ENCODE data around the gene ADTRP.

The ADTRP gene

DNA sequence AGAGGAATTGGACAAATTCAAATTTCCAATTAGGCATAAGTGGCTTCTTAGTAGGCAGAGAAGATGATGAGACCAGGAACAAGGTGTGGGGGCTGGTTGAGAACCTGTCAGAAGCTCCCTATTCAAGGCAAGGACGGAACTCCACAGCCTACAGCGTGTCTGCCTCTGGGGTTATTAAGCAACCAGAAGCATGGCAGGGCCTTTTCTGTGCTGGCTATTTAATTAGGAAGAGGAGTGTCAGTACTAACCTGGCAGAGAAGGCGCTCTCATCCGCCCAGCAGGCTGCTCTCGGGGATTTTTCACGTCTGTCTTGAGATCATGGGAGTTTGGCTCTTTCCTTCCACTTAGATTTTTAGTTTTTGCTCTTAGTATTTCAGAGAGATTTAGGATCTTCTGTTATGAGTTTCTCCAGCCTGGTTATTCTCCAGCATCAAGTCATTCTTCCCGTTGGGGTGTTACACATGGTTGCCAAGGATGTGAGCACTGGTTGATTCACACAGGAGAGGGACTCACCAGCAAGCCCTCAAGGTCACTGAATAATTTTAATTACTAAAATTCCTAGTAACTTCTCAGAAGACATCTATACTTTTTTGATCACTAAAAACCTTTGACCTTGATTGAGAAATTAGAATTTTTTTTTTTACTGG lies 23.9 kb downstream of the ADTRP start:
- DNase-seq: no peak

DNA sequence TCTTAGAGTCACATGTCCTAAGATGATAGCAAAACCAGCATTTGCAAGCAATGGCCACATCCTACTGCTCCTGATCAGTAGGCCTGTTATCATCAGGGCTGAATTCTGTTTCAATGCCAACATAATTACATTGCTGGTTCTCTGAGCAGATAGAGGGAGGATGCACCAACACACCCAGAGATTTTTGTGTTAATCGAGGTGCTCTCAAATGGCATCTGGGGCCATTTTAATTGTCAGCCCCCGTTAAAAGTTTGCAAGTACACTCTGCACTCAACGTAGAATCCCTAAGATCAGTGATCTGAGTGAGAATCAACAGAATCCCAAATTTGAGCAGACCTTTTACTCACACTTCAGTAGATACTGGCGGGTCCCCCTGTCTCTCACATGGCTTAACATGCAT lies 24.8 kb downstream of the ADTRP start:
- no peak for DNase-seq

DNA sequence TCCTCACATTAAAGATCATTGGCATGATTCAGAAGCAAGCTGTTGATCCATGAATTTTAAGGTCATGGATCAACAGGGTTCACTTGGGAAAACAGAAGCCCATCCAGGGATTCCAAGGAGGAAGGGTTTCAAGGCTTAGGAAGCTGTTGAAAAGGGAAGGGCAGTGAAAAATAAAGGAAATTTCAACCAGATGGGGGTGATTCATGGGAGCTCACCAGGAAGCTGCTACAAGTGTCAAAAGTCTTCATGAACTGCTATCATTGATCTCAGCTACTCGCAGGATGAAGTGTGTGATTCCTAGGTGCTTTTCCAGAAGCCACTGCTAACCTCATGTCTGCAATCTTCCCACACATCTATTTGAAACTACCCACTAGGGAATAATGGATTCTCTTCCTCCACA lies 26.2 kb downstream of the ADTRP start:
- DNase-seq: no peak

GRCh38 chr6:11750682-11751081 lies 27.9 kb downstream of the ADTRP start:
- DNase-seq: no peak

DNA sequence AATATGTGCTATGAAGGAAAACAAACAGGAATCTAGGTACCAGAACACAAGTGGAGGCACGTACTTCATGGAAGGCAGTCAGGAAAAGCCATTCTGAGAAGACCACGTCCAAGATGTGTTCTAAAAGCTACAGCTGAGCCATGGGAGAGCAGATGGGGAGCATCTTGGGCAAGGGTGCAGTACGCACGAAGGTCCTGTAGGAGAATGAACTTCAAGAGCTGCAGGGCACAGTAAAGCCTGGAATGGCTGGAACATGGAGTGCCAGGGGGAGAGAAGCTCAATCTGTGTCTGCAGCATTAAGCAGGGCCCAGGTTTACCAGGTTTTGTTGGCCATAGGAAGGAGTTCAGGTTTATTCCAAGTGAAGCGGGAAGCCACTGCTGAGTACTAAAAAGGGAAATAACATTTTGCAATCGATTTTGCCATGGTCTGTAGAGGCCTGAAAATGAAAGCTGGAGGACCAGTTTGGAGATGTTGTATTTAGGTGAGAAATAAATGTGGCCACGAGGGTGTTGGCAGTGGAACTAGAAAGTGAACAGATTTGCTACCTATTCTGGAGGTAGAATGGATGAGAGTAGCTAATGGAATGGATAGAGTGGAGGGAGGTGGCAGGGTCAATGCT lies 29.9 kb downstream of the ADTRP start:
- no peak for DNase-seq

DNA sequence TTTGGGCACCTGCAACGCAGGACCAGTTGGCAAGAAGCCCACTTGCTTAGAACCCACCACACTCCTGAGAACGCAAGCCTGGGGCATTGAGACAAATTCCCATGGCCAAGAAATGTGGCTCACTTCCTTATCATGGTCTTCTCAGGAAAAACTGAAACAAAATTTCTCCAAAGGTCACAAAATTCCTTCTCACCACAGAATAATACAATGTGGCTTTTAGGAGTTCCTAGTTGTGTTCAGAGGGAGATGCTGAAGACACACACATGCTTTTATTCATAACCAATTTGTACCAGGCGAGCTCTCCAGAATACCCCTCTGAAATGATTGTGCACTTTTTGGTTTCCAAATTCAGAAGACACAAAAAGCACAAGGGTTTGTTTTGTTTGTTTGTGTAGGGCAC lies 31.6 kb downstream of the ADTRP start:
- no peak for DNase-seq

- DNase-seq: no peak
Measured at GRCh38 chr6:11744753-11745152, 33.9 kb downstream of the ADTRP start.

- no peak for DNase-seq
Measured at GRCh38 chr6:11744101-11744500, 34.5 kb downstream of the ADTRP start.

- no peak for DNase-seq
Measured at GRCh38 chr6:11740875-11741274, 37.7 kb downstream of the ADTRP start.

DNA sequence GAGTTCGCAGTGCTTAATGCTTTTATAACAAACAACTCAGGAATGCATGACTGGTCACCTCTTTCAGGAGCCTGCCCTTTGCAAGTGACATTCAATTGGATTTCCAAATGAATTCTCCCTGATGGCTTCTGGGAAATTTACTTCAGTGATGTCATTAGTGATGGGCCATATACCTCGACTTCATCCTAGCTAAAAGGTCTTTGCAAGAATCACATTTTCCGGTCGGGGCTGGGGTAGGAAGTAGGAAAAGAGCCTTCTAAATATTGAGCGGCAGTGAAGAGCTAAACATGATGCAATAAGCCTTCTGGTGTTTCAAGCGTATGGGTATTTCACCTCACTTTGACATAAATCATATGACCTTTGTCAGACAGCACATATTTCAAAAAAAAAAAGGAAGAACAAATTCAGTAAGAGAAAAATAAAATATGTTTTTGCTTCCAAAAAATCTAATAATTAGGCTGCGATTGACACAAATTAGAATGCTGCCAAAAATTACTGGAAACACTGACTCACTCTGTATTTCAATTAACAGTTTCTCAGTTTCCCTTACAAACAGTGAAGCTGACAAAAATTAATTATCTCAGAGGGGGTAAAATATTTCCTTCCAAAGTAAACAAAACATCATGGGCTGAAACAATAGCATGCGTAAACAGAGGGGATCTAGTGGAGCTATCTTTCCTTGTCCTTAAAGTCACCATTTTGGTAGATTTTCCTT lies 39.8 kb downstream of the ADTRP start:
- no peak for DNase-seq

- no peak for DNase-seq
Measured at GRCh38 chr6:11738234-11738633, 40.4 kb downstream of the ADTRP start.

- DNase-seq: no peak
Measured at GRCh38 chr6:11736601-11737000, 42.0 kb downstream of the ADTRP start.

DNA sequence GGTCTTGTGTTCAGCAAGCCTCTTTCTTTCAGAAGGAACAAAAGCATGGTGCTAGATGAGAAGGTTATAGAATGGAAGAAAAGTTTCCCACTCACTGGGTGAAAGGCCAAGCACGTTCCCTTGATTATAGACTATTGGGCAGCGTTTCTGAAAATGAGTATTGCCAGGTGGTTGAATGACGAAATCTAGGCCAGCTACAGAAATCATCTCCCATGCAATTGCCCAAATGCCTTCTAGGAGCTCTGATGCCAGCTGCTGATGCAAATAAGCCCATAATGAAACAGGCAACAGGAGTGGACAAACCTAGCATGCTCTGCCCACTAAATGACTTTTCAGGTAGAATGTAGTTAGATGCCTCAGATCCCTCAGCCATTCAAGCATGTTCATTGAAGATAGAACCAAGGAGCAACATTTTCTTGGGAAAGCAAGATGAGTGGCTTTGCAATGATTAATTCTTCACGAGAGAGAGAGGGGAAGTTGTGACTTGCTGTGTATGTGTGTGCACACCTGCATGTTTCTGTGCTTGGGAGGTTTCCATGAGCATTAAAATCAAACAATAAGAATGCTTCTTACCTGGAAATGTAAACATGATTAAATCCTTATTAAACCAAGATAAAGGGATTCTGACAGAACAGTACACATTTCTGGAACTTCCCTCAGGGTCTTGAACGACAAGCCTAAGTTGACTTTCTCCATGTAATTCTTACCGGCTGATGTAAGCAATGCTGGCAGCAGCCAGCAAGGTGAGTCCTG lies 43.6 kb downstream of the ADTRP start:
- DNase-seq: no peak

DNA sequence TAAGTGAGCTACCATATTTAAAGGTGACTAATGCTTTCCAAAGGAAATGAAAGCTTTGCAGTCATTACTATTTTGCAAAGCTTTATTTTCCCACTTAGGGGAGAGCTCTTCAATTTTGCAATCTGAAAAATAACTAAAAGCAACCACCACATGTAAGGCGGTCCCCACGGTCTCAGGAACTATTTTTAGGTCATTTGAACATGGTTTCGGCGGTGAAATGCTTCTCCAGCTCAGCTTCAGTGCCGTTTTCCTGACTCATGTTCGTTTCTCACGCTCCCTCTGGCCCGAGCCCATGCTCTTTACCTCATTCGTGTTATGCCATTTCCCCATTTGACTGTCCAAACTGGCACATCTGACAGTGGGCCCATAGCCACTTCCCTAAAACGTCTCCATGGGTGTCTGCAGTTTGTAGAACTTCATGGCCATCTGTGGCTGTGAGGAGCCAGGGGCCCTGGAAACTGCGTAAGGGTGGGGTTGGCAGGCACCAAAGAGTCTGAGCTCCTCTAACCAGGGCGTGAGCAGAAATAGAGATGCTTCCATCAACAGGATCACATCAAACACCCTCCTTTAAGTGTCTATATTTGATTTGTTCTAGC lies 46.5 kb downstream of the ADTRP start:
- DNase-seq: no peak

GRCh38 chr6:11731423-11731822 lies 47.2 kb downstream of the ADTRP start:
- no peak for DNase-seq

GRCh38 chr6:11730641-11731040 lies 48.0 kb downstream of the ADTRP start:
- DNase-seq: no peak

- DNase-seq: no peak
Measured at GRCh38 chr6:11729076-11729475, 49.5 kb downstream of the ADTRP start.

DNA sequence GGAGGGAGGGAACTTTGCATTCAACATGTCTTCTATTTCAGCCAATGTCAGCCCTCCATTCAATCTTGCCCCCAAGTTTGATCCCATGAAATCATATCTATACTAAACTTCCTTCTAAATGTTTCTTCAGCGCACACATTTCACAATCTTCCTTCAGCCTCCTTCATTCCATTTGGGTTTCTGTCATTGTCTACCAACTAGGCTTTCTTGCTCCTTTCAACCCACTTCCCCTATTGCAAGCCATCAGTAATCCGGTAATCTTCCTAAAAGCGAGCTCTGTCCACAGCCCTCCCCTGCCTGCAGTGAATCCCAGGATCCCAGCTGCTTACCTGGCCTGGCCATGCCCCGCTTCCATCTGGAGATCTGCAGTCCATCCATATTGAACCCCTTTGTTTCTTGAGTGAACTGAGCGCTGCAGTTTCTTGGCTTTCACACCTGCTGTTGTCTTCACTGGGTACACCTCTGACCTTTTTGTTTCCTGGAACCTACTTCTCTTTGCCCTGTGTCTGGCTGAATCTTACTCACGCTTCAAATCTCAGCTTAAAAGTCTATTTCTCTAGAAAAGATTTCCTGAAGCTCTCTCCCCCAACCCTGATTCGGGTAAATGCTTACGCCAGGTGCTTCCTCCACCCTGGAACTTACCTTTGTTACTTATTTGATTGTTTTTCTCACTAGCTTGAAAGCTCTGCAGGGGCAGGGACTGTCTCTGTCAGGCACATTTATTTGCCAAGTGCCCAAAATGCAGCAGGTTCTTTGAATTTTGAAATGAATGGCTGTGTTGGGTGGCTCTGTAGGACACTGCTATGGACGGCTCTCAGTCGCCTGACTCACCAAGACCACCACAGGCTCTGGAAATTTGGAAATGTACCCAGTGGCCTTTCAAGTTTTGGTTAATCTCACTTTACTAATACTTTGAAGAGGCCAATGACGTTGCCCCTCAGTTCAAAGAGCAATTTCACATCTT lies 50.3 kb downstream of the ADTRP start:
- no peak for DNase-seq

- no peak for DNase-seq
Measured at GRCh38 chr6:11727346-11727997, 51.1 kb downstream of the ADTRP start.

- no peak for DNase-seq
Measured at GRCh38 chr6:11724286-11724685, 54.3 kb downstream of the ADTRP start.

DNA sequence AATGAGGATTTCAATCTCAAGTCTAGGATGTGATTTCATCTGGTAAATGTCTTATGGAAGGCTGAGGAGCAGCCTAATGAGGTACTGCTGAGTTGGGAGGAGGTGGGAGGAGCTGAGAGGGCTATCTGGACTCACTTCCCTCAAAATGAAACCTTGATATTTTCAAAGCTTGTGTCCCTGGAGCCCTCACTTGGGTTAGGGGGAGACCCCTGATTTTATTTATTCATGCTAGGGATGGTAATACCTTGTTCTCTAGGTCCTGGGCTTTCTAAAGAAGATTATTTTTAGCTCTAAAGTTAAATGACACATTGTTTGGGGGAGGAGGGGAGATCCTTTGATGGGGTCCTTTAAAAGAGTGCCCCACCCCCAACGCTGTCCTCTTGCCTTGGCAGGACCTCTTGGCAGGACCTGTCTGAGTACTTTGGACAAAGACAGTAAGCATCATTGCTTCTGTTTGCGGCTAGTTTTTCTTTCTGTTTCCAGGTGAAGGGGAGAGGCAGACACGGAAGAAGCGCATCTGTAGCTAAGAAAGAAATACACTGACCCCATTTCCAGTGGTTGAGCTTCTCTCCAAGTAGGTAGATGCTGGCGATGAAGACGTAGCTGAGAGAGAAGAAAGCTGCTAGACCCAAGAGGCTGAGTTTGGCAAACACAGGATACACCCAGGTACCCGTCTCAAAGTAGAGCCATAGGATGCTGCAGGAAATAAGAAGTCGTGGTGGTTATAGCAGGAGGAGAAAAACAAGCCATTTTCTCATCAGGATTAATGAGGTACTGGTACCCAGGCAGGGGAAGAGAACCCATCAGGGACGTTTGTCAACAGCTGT lies 55.6 kb downstream of the ADTRP start:
- no peak for DNase-seq

Data from NCI-H1048 (cell line).